Endothelial cell (in vitro differentiated cells): ENCODE results near the gene NARF. TPM values are rescaled to one million over a fixed set of nuclear protein-coding genes. Genes with fewer than 3 reads are reported as not detected.

Experiments used
- DNase-seq: peaks from one replicate; pipeline ENCODE4 v3.0.0; 2021; ENCODE audit warnings: low spot score
- H3K27ac Mint-ChIP-seq: one replicate; pipeline ENCODE4 v1.8.0; 2021; ENCODE audit warnings: mixed read lengths, inconsistent platforms; ENCODE audit not compliant: unreplicated experiment
- H3K27me3 Mint-ChIP-seq: one replicate; pipeline ENCODE4 v1.8.0; 2021; ENCODE audit warnings: mild to moderate bottlenecking, moderate library complexity, mixed read lengths, inconsistent platforms; ENCODE audit not compliant: unreplicated experiment
- H3K36me3 Mint-ChIP-seq: one replicate; pipeline ENCODE4 v1.8.0; 2021; ENCODE audit warnings: mild to moderate bottlenecking, low read depth, mixed read lengths, inconsistent platforms; ENCODE audit not compliant: unreplicated experiment
- H3K4me1 Mint-ChIP-seq: one replicate; pipeline ENCODE4 v1.8.0; 2021; ENCODE audit warnings: mild to moderate bottlenecking, mixed read lengths, inconsistent platforms; ENCODE audit not compliant: unreplicated experiment
- H3K4me3 Mint-ChIP-seq: one replicate; pipeline ENCODE4 v1.8.0; 2021; ENCODE audit warnings: mild to moderate bottlenecking, mixed read lengths, inconsistent platforms; ENCODE audit not compliant: unreplicated experiment
- H3K9me3 Mint-ChIP-seq: one replicate; pipeline ENCODE4 v1.8.0; 2021; ENCODE audit warnings: mixed read lengths, inconsistent platforms; ENCODE audit not compliant: unreplicated experiment
- CTCF ChIP-seq: fragments of 200-600 bp; sonication (generic); IDR thresholded peaks from one replicate; pipeline ENCODE4 v1.5.0; 2021; ENCODE audit warnings: antibody characterized with exemption; ENCODE audit not compliant: unreplicated experiment
- total RNA-seq: library from RNA; stranded (reverse); fragmentation: NEBNext Ultra II Directional; extraction: Animal tissue kit (Norgen Biotek cat#: 25700); gene quantifications from one replicate; pipeline ENCODE4 v1.2.1, GENCODE V29; 2021; ENCODE audit not compliant: unreplicated experiment

NARF gene
- total RNA-seq, 1 donor from 2014 or later, result 88.7 TPM

GRCh38 chr17:82434216-82434565, 24.4 kb upstream of the NARF start:
- no peak overlapping the region for H3K27ac Mint-ChIP-seq
- H3K4me3 Mint-ChIP-seq, result no peak overlapping the region
- no peak for TF ChIP-seq CTCF
- peaks cover 2% of the 10 kb centered on the region for H3K27me3 Mint-ChIP-seq
- H3K36me3 Mint-ChIP-seq, result no peaks in the 10 kb centered on the region
- peaks cover 2% of the 10 kb centered on the region for H3K4me1 Mint-ChIP-seq
- DNase-seq, result no peak
- no peaks in the 10 kb centered on the region for H3K9me3 Mint-ChIP-seq

DNA sequence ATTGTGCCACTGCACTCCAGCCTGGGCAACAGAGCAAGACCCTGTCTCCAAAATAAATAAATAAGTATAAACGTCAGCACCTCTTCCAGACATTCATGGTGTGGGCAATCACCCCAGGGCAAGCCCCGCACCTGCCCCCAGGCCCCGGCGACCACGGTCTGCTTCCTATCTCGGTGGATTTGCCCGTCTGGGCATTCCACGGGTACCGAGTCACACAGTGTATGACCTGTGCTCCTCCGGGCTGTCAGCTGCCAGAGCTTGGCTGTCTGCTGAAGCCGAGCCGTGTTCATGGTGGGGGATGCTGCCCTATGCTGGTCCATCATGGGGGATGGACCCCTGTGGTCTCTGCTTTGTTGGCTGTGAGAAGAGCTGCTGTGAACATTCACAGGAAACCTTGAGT, 23.4 kb upstream of the NARF start:
- TF ChIP-seq CTCF, result no peak
- DNase-seq, result no peak
- Mint-ChIP-seq H3K4me3 (no peak overlapping the region), H3K9me3 (no peaks in the 10 kb centered on the region), H3K27ac (no peak overlapping the region), H3K4me1 (peaks cover under 1% of the 10 kb centered on the region), H3K36me3 (no peaks in the 10 kb centered on the region), H3K27me3 (peaks cover 2% of the 10 kb centered on the region)

DNA sequence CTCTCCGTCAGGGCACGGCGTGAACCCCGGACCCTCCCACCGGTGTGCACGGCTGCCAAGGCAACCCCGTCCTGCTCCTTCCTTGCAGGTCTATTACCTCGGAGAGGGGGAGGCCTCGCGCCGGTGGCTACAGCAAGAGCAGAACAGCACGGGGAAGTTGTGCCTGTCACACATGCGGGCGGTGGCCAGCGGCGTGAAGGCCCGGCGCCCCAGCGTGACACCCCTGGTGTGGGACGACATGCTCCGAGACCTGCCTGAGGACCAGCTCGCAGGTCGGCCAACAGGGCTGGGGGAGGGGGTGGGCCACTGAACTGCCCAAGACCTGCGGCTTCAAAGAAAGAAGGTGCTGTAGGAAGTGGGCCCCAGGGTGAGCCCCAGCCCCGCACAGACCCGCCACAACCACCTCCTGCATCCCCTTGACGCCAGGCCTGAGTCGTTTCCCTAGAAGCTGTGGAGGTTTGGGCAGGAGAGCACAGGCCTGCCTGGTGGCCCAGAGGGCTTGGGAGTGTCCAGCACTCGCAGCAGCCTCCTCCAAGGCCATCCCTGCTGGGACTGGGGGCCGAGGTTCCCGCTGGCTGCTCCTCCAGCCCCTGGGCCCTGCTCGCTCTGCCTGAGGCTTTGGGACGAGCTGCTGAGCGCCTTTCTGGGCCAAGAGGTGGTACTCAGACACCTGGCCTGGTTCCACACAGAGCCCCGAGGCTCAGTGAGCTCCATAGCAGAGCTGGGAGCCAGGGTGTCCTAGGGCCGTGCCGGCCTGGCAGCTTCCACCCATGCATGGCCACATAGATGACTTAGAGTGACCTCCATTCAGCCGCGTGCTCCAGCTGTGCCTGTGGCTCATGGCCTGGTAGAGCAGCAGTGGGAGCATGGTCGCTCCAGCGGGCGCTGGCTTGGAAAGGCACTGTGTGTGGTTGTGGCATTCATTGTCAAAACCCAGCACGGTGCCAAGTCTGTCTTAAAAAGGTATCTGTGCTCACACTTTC, 22.6 kb upstream of the NARF start:
- TF ChIP-seq CTCF, result no peak
- Mint-ChIP-seq H3K4me3 (no peak overlapping the region), H3K27me3 (peaks cover 2% of the 10 kb centered on the region), H3K4me1 (no peaks in the 10 kb centered on the region), H3K27ac (no peak overlapping the region), H3K36me3 (peaks cover 4% of the 10 kb centered on the region), H3K9me3 (no peaks in the 10 kb centered on the region)
- no peak for DNase-seq

GRCh38 chr17:82436601-82437324, 21.8 kb upstream of the NARF start:
- DNase-seq, result no peak
- peaks cover 2% of the 10 kb centered on the region for H3K27me3 Mint-ChIP-seq
- H3K27ac Mint-ChIP-seq, result no peak overlapping the region
- peaks cover 4% of the 10 kb centered on the region for H3K36me3 Mint-ChIP-seq
- no peaks in the 10 kb centered on the region for H3K9me3 Mint-ChIP-seq
- TF ChIP-seq CTCF, result no peak
- H3K4me3 Mint-ChIP-seq, result no peak overlapping the region
- H3K4me1 Mint-ChIP-seq, result no peaks in the 10 kb centered on the region

GRCh38 chr17:82437325-82437668, 21.2 kb upstream of the NARF start:
- Mint-ChIP-seq H3K9me3 (no peaks in the 10 kb centered on the region), H3K4me1 (no peaks in the 10 kb centered on the region), H3K27me3 (peaks cover 2% of the 10 kb centered on the region), H3K4me3 (no peak overlapping the region), H3K27ac (no peak overlapping the region), H3K36me3 (peaks cover 5% of the 10 kb centered on the region)
- DNase-seq, result no peak
- TF ChIP-seq CTCF, result no peak
